ENCODE measurements around the gene TWF2.

Gene TWF2

DNA sequence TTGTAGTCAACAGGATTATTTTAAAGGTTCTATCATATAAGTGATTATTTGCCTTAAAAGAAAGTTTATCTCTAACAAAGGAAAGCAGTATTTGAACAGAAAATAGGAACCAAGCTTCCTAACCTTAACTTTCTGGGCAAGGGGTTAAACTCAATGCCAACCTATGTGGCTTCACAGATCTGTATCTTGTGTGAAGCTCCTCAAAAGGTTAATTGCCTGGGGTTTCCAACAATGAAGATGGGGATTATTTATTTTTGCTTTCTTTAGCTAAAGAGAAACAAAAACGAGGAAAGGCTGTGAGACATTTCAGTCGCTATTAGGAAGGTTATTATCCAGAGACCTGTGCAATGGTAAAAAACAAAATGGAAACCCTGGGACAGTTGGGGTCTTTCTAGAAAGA lies 40.6 kb upstream of the TWF2 start:
- Histone ChIP-seq H3K9ac (ENCODE audit: low read length) (no peak overlapping the region), H3F3A (ENCODE audit: insufficient read depth) (peaks cover 10% of the 10 kb centered on the region), H3K9me2 (replicated peaks; ENCODE audit: insufficient read depth, low read length) (no peaks in the 10 kb centered on the region), H4K20me1 (ENCODE audit: low read depth, low read length) (peaks cover 18% of the 10 kb centered on the region), H3K4me3 (ENCODE audit: insufficient read depth, low read length, poor library complexity, severe bottlenecking) (no peak overlapping the region), H3K27ac (ENCODE audit: low read depth, low read length) (no peak overlapping the region), H3K36me3 (ENCODE audit: low read length) (no peaks in the 10 kb centered on the region), H3K79me2 (ENCODE audit: insufficient read depth, low read length) (peaks cover 36% of the 10 kb centered on the region), H3K27me3 (ENCODE audit: low read length) (no peaks in the 10 kb centered on the region), H3K4me2 (ENCODE audit: low read depth, low read length, poor library complexity, severe bottlenecking) (peak overlapping the region; percentile 97), H3K9me3 (ENCODE audit: insufficient read depth, low read length) (no peaks in the 10 kb centered on the region), H2AFZ (ENCODE audit: low read depth, low read length, severe bottlenecking) (no peak overlapping the region)
- TF ChIP-seq, protein P1, sequence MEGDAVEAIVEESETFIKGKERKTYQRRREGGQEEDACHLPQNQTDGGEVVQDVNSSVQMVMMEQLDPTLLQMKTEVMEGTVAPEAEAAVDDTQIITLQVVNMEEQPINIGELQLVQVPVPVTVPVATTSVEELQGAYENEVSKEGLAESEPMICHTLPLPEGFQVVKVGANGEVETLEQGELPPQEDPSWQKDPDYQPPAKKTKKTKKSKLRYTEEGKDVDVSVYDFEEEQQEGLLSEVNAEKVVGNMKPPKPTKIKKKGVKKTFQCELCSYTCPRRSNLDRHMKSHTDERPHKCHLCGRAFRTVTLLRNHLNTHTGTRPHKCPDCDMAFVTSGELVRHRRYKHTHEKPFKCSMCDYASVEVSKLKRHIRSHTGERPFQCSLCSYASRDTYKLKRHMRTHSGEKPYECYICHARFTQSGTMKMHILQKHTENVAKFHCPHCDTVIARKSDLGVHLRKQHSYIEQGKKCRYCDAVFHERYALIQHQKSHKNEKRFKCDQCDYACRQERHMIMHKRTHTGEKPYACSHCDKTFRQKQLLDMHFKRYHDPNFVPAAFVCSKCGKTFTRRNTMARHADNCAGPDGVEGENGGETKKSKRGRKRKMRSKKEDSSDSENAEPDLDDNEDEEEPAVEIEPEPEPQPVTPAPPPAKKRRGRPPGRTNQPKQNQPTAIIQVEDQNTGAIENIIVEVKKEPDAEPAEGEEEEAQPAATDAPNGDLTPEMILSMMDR (IDR thresholded peaks at IDR 0.05; ENCODE audit: insufficient read depth, low read length, poor library complexity, severe bottlenecking): no peak
- TF ChIP-seq EZH2phosphoT487 (conservative IDR thresholded peaks at IDR 0.05; ENCODE audit: low read length): no peak

GRCh38 chr3:52278510-52279069 lies 39.6 kb upstream of the TWF2 start, which contains the start of gene WDR82:
TSS of gene WDR82 (minus strand) at chr3:52278649. CDS start at chr3:52278361, 288 bp downstream.
- peaks cover 25% of the 10 kb centered on the region for H4K20me1 ChIP-seq (ENCODE audit: low read depth, low read length)
- H2AFZ ChIP-seq (ENCODE audit: low read depth, low read length, severe bottlenecking): peak within 1 kb of the TSS; percentile 72
- peaks cover 10% of the 10 kb centered on the region for H3F3A ChIP-seq (ENCODE audit: insufficient read depth)
- H3K9me3 ChIP-seq (ENCODE audit: insufficient read depth, low read length): no peaks in the 10 kb centered on the region
- TF ChIP-seq, protein P1 (IDR thresholded peaks at IDR 0.05; ENCODE audit: insufficient read depth, low read length, poor library complexity, severe bottlenecking): no peak
- no peak for TF ChIP-seq EZH2phosphoT487 (conservative IDR thresholded peaks at IDR 0.05; ENCODE audit: low read length)
- no peaks in the 10 kb centered on the region for H3K9me2 ChIP-seq (replicated peaks; ENCODE audit: insufficient read depth, low read length)
- peaks cover 46% of the 10 kb centered on the region for H3K79me2 ChIP-seq (ENCODE audit: insufficient read depth, low read length)
- H3K27ac ChIP-seq (ENCODE audit: low read depth, low read length): peak within 1 kb of the TSS; percentile 73
- no peaks in the 10 kb centered on the region for H3K27me3 ChIP-seq (ENCODE audit: low read length)
- H3K4me2 ChIP-seq (ENCODE audit: low read depth, low read length, poor library complexity, severe bottlenecking): peak within 1 kb of the TSS; percentile 97
- no peaks in the 10 kb centered on the region for H3K36me3 ChIP-seq (ENCODE audit: low read length)
- H3K4me3 ChIP-seq (ENCODE audit: insufficient read depth, low read length, poor library complexity, severe bottlenecking): peak within 1 kb of the TSS; percentile 86
- peak within 1 kb of the TSS; percentile 73 for H3K9ac ChIP-seq (ENCODE audit: low read length)

DNA sequence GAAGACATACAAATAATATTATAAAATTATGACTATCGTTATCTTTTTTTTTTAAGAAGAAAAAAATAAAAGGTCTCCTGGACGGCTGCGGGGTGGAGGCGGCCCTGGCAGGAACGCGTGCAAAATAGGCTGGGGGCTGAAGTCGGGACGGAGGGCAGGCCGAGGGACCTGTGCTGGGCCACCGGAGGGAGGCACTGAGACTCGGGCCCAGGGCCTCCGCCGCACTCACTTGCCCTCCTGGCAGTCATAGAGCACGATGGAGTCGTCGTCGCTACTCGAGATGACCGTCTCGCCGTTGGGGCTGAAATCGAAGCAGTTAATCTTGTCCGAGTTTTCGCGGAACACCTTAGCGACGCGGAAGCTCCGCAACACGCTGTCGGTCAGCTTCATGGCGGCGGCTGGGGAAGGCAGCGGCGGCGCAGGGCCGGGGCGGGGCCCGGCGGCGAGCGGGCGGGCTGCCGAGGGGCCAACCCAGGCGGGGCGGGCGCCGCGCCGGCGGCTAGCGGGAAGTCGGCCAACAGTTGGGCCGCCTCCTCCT lies 39.1 kb upstream of the TWF2 start:
- Histone ChIP-seq H3K36me3 (ENCODE audit: low read length) (no peaks in the 10 kb centered on the region), H3K9ac (ENCODE audit: low read length) (peak overlapping the region; percentile 73), H3K9me2 (replicated peaks; ENCODE audit: insufficient read depth, low read length) (no peaks in the 10 kb centered on the region), H3K27me3 (ENCODE audit: low read length) (no peaks in the 10 kb centered on the region), H3K9me3 (ENCODE audit: insufficient read depth, low read length) (no peaks in the 10 kb centered on the region), H3F3A (ENCODE audit: insufficient read depth) (peaks cover 10% of the 10 kb centered on the region), H3K27ac (ENCODE audit: low read depth, low read length) (peak overlapping the region; percentile 73), H3K4me2 (ENCODE audit: low read depth, low read length, poor library complexity, severe bottlenecking) (peak overlapping the region; percentile 97), H4K20me1 (ENCODE audit: low read depth, low read length) (peaks cover 26% of the 10 kb centered on the region), H2AFZ (ENCODE audit: low read depth, low read length, severe bottlenecking) (peak overlapping the region; percentile 72), H3K79me2 (ENCODE audit: insufficient read depth, low read length) (peaks cover 52% of the 10 kb centered on the region), H3K4me3 (ENCODE audit: insufficient read depth, low read length, poor library complexity, severe bottlenecking) (peak overlapping the region; percentile 86)
- TF ChIP-seq, protein P1 (IDR thresholded peaks at IDR 0.05; ENCODE audit: insufficient read depth, low read length, poor library complexity, severe bottlenecking): peak; percentile 23
- TF ChIP-seq EZH2phosphoT487 (conservative IDR thresholded peaks at IDR 0.05; ENCODE audit: low read length): no peak
